ENCODE results near the gene CES1.
"Not testable (repeated sequence)": the region's sequence is repeated elsewhere in the genome, so short reads cannot be mapped to it uniquely, and the experiment has no call there.

- TF ChIP-seq POLR2A, CTCF (IDR thresholded peaks at IDR 0.05): not testable (repeated sequence)
Observed at GRCh38 chr16:55835173-55835572, 2.3 kb upstream of the CES1 start.

Measured in Peyer's patch (tissue), 4 donors.